ENCODE data around the gene SLC7A6OS.

The SLC7A6OS gene

DNA sequence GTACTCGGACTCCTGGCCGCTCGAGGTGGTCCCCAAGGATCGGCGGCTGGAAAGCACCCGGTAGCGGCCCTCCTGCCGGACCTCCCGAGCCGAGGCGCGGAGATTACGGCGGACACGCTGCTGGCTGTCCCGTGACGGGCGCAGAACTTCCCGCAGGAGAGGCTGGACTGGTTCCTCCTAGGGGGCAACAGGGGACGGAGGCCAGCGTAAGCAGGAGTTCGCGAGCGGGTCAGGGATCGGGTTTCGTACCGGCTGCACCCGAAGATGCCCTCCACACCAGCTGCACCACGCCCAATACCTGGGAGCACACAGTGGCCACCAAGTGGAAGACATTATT, 341 bp downstream of the SLC7A6OS start:
- peak overlapping the region; percentile 96 for H3K4me3 ChIP-seq (ENCODE audit: low read depth, low read length)
- TF ChIP-seq, protein P1, sequence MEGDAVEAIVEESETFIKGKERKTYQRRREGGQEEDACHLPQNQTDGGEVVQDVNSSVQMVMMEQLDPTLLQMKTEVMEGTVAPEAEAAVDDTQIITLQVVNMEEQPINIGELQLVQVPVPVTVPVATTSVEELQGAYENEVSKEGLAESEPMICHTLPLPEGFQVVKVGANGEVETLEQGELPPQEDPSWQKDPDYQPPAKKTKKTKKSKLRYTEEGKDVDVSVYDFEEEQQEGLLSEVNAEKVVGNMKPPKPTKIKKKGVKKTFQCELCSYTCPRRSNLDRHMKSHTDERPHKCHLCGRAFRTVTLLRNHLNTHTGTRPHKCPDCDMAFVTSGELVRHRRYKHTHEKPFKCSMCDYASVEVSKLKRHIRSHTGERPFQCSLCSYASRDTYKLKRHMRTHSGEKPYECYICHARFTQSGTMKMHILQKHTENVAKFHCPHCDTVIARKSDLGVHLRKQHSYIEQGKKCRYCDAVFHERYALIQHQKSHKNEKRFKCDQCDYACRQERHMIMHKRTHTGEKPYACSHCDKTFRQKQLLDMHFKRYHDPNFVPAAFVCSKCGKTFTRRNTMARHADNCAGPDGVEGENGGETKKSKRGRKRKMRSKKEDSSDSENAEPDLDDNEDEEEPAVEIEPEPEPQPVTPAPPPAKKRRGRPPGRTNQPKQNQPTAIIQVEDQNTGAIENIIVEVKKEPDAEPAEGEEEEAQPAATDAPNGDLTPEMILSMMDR (IDR thresholded peaks at IDR 0.05; ENCODE audit: insufficient read depth, low read length, missing control alignments) = no peak
- ChIA-PET POLR2A (interaction anchor here (0.7 to 1.8 kb wide), 12 partner anchors 10 to 73 kb away, joined by 3 to 19 read pairs (median 6); partner anchors contain the start of genes PLA2G15 and SLC7A6), CTCF (interaction anchor here (1.2 to 2.4 kb wide), 5 partner anchors 10 to 48 kb away, joined by 3 to 34 read pairs (median 4); partner anchors contain the start of gene SLC7A6)
- no peak for DNase-seq (ENCODE audit: low read depth, low spot score)

DNA sequence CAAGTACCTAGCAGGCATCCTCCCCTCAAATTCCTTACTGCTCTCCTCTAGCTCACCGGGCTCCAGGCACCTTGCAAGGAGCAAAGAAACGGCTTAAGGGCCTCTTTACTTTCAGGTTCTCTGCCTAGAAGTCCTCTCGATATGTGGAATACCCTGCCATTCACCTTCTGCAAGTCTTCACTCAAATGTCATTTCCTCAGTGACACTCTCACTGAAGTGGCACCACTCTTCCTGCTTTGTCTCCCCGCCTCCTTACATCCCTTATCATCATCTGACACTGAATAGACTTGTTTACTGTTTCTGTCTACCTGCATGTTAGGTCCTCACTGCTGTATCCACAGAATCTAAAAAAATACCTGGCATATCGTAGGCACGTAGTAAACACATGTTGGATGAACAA, 947 bp downstream of the SLC7A6OS start:
- POLR2A ChIA-PET = no interaction called here
- peak overlapping the region; percentile 96 for H3K4me3 ChIP-seq (ENCODE audit: low read depth, low read length)
- TF ChIP-seq, protein P1 (IDR thresholded peaks at IDR 0.05; ENCODE audit: insufficient read depth, low read length, missing control alignments) = no peak
- DNase-seq (ENCODE audit: low read depth, low spot score) = no peak
- CTCF ChIA-PET = interaction anchor here (2.8 kb wide), 1 partner anchor 46 kb away, joined by 13 read pairs; the partner anchor contains the start of gene SLC7A6

DNA sequence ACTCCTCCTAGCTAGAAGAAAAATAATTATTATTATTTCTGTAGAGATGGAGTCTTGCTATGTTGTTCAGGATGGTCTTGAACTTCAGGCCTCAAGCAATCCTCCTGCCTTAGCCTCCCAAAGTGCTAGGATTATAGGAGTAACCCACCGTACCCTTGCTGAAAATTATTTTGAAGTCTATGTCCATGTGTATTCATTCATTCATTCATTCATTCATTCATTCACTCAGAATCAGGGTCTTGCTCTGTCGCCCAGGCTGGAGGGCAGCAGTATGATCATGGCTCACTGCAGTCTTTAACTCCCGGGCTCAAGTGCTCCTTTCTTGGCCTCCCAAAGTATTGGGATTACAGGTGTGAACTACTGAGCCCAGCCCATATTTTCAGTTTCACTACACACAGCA, 4.1 kb downstream of the SLC7A6OS start:
- TF ChIP-seq, protein P1 (IDR thresholded peaks at IDR 0.05; ENCODE audit: insufficient read depth, low read length, missing control alignments) = no peak
- POLR2A ChIA-PET = no interaction called here
- CTCF ChIA-PET = interaction anchor here (1.2 to 3.7 kb wide), 2 partner anchors 43 to 45 kb away, joined by 5 to 15 read pairs; partner anchors contain the start of gene SLC7A6
- H3K4me3 ChIP-seq (ENCODE audit: low read depth, low read length) = no peak overlapping the region
- DNase-seq (ENCODE audit: low read depth, low spot score) = no peak

DNA sequence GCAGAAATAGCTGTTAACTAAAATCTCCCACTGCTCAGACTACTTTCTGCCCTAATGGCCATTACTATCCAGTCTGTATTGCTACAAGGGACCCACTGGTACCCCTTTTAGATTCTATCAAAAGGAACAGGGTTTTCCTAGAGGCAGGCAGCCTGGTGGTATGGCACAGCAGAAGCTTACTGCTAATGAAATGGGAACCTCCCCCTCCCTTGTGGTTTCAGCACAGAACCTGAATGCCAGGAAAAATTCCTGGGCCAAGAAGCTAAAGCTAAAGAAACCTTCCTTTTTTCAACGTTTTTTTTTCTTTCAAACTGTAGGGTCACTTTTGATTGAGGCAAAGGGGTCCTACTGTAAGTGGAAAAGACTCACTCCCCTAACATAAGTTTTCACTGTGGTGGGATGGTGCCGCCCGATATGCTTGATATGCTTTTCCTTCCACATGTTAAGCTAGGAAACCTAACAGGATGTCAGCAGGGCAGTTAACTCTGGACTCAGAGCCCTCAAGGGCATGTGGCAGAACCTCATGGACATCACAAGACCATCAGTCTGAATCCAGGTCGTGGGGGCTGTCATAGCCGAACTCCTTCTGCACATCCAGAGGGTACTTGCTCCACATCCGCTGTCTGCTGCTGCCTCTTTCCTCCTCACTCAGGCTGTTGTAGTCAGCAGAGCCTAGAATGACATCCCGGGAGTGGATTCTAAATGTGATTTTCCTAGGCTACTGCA, 9.8 kb downstream of the SLC7A6OS start:
- no peak for DNase-seq (ENCODE audit: low read depth, low spot score)
- TF ChIP-seq, protein P1 (IDR thresholded peaks at IDR 0.05; ENCODE audit: insufficient read depth, low read length, missing control alignments) = no peak
- POLR2A ChIA-PET = interaction anchor here (1.1 to 3.4 kb wide), 3 partner anchors 10 to 37 kb away, joined by 3 to 20 read pairs (median 8); partner anchors contain the start of genes PRMT7, SLC7A6 and SLC7A6OS
- CTCF ChIA-PET = interaction anchor here (1.1 to 4.0 kb wide), 5 partner anchors 9 to 38 kb away, joined by 3 to 46 read pairs (median 6); partner anchors contain the start of gene SLC7A6
- no peak overlapping the region for H3K4me3 ChIP-seq (ENCODE audit: low read depth, low read length)

DNA sequence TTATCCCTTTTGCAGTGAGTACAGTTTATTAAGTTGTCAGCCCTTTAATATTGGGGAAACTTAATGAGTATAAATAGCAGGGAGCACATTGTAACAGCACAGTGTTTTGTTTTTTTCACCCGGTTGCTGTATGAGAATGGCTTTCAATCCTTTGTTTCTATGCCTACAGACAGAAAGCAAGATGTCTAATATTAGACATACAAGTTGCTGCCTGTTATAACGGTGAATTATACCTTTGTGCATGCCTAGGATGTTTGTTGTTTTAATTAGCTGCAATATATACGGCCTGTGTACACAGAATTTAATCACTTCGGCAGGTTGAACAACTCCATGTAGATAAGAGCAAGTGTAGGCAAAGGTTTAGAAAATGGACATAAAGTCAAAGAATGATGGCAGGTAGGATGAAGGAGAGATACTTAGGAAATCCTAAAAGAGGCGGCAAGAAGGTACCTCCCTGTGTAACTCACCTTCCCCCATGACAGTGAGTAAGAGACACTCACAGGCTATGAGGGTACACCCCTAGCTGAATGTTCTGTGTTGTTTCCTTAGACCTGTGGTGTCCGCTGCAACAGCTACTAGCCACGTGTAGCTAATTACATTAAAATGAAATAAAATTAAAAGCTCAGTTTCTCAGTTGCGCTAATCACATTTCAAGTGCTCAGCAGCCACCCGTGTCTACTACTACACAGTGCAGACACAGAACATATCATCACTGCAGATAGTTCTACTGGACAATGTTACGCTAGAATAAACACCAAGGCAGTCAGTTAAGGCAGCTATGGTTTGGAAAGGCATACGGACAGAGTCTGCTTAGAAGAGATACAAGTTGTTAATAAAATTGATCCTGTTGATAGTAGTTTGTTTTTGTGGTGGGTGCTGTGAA, 10.9 kb downstream of the SLC7A6OS start:
- ChIA-PET POLR2A (interaction anchor here (0.8 to 3.4 kb wide), 7 partner anchors 11 to 55 kb away, joined by 3 to 20 read pairs (median 4); partner anchors contain the start of genes PLA2G15, PRMT7, SLC7A6 and SLC7A6OS), CTCF (interaction anchor here (1.1 to 4.0 kb wide), 7 partner anchors 8 to 37 kb away, joined by 3 to 46 read pairs (median 6); partner anchors contain the start of genes PRMT7, SLC7A6 and SLC7A6OS)
- no peak for DNase-seq (ENCODE audit: low read depth, low spot score)
- no peak overlapping the region for H3K4me3 ChIP-seq (ENCODE audit: low read depth, low read length)
- TF ChIP-seq, protein P1 (IDR thresholded peaks at IDR 0.05; ENCODE audit: insufficient read depth, low read length, missing control alignments) = no peak

Data from AG04449 (cell line).